WTC11 (cell line): ENCODE measurements around the gene PMAIP1.

Experiments
- NFE2L1 ChIP-seq: sonication (generic); formaldehyde crosslinking; IDR thresholded peaks from 2 replicates; pipeline ENCODE4 v1.8.1; 2023; ENCODE audit warnings: missing genetic modification reagents
- NR1H2 ChIP-seq: sonication (generic); formaldehyde crosslinking; IDR thresholded peaks from 2 replicates; pipeline ENCODE4 v1.9.0; 2021; ENCODE audit warnings: mild to moderate bottlenecking, moderate library complexity, missing genetic modification reagents
- TEAD1 ChIP-seq: sonication (generic); formaldehyde crosslinking; IDR thresholded peaks from 2 replicates; pipeline ENCODE4 v1.8.0; 2022; ENCODE audit warnings: mild to moderate bottlenecking, missing genetic modification reagents
- TF ChIP-seq, protein P1 (sequence below): sonication (generic); formaldehyde crosslinking; conservative IDR thresholded peaks from 2 replicates; pipeline ENCODE4 v1.8.1; 2022; ENCODE audit warnings: mild to moderate bottlenecking, missing genetic modification reagents
- TF ChIP-seq, protein P2 (sequence below): sonication (generic); formaldehyde crosslinking; IDR thresholded peaks from 2 replicates; pipeline ENCODE4 v1.8.0; 2022; ENCODE audit warnings: mild to moderate bottlenecking, missing genetic modification reagents
- TF ChIP-seq, protein P3 (sequence below): fragments of 200-600 bp; IDR thresholded peaks from 2 replicates; pipeline ENCODE4 v1.8.0; 2022; ENCODE audit warnings: antibody characterized with exemption
- TF ChIP-seq, protein P4 (sequence below): sonication (generic); formaldehyde crosslinking; IDR thresholded peaks from 2 replicates; pipeline ENCODE4 v1.8.1; 2022; ENCODE audit warnings: low read depth, mild to moderate bottlenecking, moderate library complexity, missing genetic modification reagents, borderline replicate concordance
- TF ChIP-seq, protein P5 (sequence below): sonication (generic); formaldehyde crosslinking; IDR thresholded peaks from 2 replicates; pipeline ENCODE4 v1.8.1; 2023; ENCODE audit warnings: mild to moderate bottlenecking, missing genetic modification reagents

DNA sequence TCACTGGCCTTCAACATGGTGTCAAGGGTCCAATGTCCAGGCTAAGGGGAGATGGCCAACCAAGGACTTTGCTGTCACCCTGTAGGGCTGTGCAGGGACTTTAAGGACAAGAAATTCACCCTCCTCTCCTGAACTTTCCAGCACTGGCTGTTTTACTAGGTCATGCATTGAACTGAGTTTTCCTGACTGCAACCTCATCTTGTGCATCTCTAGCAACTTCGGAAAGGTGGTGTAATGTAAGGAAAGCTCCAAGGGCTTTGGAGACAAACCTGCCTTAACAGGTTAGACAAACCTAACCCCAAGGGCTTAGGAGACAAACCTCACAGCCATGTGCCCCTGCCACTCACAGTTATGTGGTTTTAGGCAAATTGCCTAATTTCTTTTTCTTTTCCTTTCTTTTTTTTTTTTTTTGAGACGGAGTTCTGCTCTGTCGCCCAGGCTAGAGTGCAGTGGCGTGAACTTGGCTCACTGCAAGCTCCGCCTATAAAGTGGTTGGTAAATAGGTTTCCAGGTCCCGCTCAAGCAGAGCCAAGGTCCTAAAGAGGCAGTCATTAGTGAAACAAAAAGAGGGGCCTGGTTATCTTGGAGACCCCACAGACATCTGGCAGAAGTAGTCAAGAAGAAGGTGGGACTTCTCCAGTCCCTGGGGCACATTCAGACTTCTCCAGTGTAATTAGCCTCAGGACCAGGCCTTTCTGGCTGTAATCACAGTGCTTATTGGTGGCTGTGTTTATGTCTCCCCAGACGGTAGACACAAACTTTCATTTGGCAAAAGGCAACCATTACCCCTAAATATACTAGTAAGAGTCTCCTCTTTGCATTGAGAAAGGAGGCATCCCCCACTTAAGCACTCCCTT is 37.6 kb upstream of the PMAIP1 start:
- TF ChIP-seq NR1H2 (CRISPR knock-in tag): no peak
- TF ChIP-seq, protein P1, sequence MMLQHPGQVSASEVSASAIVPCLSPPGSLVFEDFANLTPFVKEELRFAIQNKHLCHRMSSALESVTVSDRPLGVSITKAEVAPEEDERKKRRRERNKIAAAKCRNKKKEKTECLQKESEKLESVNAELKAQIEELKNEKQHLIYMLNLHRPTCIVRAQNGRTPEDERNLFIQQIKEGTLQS (CRISPR knock-in tag): no peak
- TF ChIP-seq, protein P2, sequence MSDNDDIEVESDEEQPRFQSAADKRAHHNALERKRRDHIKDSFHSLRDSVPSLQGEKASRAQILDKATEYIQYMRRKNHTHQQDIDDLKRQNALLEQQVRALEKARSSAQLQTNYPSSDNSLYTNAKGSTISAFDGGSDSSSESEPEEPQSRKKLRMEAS (CRISPR knock-in tag): no peak
- TF ChIP-seq, protein P3, sequence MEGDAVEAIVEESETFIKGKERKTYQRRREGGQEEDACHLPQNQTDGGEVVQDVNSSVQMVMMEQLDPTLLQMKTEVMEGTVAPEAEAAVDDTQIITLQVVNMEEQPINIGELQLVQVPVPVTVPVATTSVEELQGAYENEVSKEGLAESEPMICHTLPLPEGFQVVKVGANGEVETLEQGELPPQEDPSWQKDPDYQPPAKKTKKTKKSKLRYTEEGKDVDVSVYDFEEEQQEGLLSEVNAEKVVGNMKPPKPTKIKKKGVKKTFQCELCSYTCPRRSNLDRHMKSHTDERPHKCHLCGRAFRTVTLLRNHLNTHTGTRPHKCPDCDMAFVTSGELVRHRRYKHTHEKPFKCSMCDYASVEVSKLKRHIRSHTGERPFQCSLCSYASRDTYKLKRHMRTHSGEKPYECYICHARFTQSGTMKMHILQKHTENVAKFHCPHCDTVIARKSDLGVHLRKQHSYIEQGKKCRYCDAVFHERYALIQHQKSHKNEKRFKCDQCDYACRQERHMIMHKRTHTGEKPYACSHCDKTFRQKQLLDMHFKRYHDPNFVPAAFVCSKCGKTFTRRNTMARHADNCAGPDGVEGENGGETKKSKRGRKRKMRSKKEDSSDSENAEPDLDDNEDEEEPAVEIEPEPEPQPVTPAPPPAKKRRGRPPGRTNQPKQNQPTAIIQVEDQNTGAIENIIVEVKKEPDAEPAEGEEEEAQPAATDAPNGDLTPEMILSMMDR: no peak
- TF ChIP-seq TEAD1 (CRISPR knock-in tag): no peak
- TF ChIP-seq, protein P4, sequence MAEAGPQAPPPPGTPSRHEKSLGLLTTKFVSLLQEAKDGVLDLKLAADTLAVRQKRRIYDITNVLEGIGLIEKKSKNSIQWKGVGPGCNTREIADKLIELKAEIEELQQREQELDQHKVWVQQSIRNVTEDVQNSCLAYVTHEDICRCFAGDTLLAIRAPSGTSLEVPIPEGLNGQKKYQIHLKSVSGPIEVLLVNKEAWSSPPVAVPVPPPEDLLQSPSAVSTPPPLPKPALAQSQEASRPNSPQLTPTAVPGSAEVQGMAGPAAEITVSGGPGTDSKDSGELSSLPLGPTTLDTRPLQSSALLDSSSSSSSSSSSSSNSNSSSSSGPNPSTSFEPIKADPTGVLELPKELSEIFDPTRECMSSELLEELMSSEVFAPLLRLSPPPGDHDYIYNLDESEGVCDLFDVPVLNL (CRISPR knock-in tag): no peak
- TF ChIP-seq, protein P5, sequence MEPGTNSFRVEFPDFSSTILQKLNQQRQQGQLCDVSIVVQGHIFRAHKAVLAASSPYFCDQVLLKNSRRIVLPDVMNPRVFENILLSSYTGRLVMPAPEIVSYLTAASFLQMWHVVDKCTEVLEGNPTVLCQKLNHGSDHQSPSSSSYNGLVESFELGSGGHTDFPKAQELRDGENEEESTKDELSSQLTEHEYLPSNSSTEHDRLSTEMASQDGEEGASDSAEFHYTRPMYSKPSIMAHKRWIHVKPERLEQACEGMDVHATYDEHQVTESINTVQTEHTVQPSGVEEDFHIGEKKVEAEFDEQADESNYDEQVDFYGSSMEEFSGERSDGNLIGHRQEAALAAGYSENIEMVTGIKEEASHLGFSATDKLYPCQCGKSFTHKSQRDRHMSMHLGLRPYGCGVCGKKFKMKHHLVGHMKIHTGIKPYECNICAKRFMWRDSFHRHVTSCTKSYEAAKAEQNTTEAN (CRISPR knock-in tag): no peak
- TF ChIP-seq NFE2L1 (CRISPR knock-in tag): no peak
